Gastrocnemius medialis (tissue), 4 donors: ENCODE data around the gene RALGPS2. TPM values are rescaled to one million over a fixed set of nuclear protein-coding genes. Genes with fewer than 3 reads are reported as not detected.

Experiments used
- ATAC-seq, 2 donors: fragments of 150-250 bp; one replicate each; pipeline ENCODE4 v1.9.1; 2016
- DNase-seq, 2 donors: peaks; one replicate each; pipeline ENCODE4 v3.0.0-alpha.2; 2019
- H3K27ac ChIP-seq, 4 donors: fragments of 200-600 bp; sonication (generic); 1 replicate in 1 of 4; 2 replicates in 3 of 4; pipeline ENCODE4 v1.5.1; 2016 to 2018; ENCODE audit warnings: mild to moderate bottlenecking in 2 of 4, moderate library complexity in 1 of 4
- H3K27me3 ChIP-seq, 3 donors: fragments of 200-600 bp; sonication (generic) in 2 of 3; 1 replicate in 1 of 3; 2 replicates in 2 of 3; pipeline versions ENCODE4 v1.5.1 to v1.6.0; 2016 to 2019; ENCODE audit warnings: mild to moderate bottlenecking in 1 of 3, moderate library complexity in 1 of 3
- H3K36me3 ChIP-seq, 2 donors: fragments of 200-600 bp; sonication (generic) in 1 of 2; one replicate each; pipeline ENCODE4 v1.5.1; 2017 to 2018
- H3K4me1 ChIP-seq, 2 donors: fragments of 200-600 bp; sonication (generic) in 1 of 2; one replicate each; pipeline ENCODE4 v1.5.1; 2016 to 2017; ENCODE audit warnings: mild to moderate bottlenecking in 2 of 2
- H3K4me3 ChIP-seq, 4 donors: fragments of 200-600 bp; sonication (generic) in 3 of 4; 1 replicate in 1 of 4; 2 replicates in 3 of 4; pipeline ENCODE4 v1.5.1; 2016 to 2019; ENCODE audit warnings: mild to moderate bottlenecking in 2 of 4
- H3K9me3 ChIP-seq, 3 donors: fragments of 200-600 bp; sonication (generic) in 2 of 3; 1 replicate in 1 of 3; 2 replicates in 2 of 3; pipeline ENCODE4 v1.5.1; 2016 to 2019
- POLR2A ChIP-seq, 2 donors: fragments of 450-650 bp; IDR thresholded peaks; one replicate each; pipeline ENCODE4 v1.6.1; 2017; ENCODE audit warnings: antibody characterized with exemption in 2 of 2, mild to moderate bottlenecking in 2 of 2, moderate library complexity in 2 of 2
- in situ Hi-C, 4 donors: fragments of 200-750 bp; cut with MboI; loops; one replicate each; pipeline versions ENCODE4 v1.15.0 to v1.8.0; 2017; ENCODE audit warnings: low sequenced_read_pairs in 4 of 4
- intact Hi-C: fragments of 100-400 bp; cut with DNase I; formaldehyde crosslinking; loops from one replicate; pipeline ENCODE4 v1.15.1; 2023; ENCODE audit warnings: low total_unique reads
- total RNA-seq, 4 donors: library from RNA; depleted of rRNA; stranded (reverse); fragments of >200 nt; gene quantifications; one replicate each; pipeline versions ENCODE4 v1.1.0 to v1.2.3, GENCODE V29; 2016
- TF ChIP-seq, protein P1 (sequence below), 5 experiments: fragments of 450-650 bp in 3 of 5; fragments of 200-600 bp in 2 of 5; sonication (generic) in 2 of 5; IDR thresholded peaks in 4 of 5; conservative IDR thresholded peaks in 1 of 5; 1 replicate in 4 of 5; 2 replicates in 1 of 5; pipeline ENCODE4 v1.5.1; 2016 to 2019; ENCODE audit warnings: antibody characterized with exemption in 5 of 5, mild to moderate bottlenecking in 3 of 5, moderate library complexity in 3 of 5

Gene RALGPS2
- total RNA-seq, 4 donors from 2014 or later: 1.1 to 6.5 (median 2.5) TPM

DNA sequence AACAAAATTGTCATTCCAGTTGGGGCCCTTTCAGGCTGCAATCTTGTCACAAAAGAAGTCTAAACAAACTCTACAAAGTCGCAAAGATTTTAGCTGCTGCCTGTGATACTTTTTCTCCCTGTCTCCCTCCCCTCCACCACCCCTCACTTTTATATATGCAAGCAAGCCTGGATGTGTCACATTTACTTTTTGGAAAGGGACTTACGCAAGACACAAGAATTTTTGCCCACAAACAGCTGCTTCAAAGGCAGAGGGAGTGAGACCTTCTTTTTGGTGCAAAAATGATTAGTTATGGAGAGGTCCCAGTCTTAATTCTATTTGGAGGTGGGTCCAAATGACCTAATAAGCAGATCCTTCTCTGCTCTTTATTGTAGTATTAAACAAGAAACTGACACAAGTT is 22.9 kb upstream of the RALGPS2 start:
- Histone ChIP-seq H3K36me3 (no peaks in the 10 kb centered on the region), H3K27ac (no peak overlapping the region), H3K27me3 (no peaks in the 10 kb centered on the region), H3K4me3 (no peak overlapping the region), H3K9me3 (no peaks in the 10 kb centered on the region), H3K4me1 (no peaks in the 10 kb centered on the region)
- DNase-seq (no peak), ATAC-seq (peak; percentile 27 to 45)
- in situ Hi-C loops: no loop called here
- intact Hi-C loops: no loop called here
- no peak for TF ChIP-seq POLR2A (IDR thresholded peaks at IDR 0.05)
- TF ChIP-seq, protein P1, sequence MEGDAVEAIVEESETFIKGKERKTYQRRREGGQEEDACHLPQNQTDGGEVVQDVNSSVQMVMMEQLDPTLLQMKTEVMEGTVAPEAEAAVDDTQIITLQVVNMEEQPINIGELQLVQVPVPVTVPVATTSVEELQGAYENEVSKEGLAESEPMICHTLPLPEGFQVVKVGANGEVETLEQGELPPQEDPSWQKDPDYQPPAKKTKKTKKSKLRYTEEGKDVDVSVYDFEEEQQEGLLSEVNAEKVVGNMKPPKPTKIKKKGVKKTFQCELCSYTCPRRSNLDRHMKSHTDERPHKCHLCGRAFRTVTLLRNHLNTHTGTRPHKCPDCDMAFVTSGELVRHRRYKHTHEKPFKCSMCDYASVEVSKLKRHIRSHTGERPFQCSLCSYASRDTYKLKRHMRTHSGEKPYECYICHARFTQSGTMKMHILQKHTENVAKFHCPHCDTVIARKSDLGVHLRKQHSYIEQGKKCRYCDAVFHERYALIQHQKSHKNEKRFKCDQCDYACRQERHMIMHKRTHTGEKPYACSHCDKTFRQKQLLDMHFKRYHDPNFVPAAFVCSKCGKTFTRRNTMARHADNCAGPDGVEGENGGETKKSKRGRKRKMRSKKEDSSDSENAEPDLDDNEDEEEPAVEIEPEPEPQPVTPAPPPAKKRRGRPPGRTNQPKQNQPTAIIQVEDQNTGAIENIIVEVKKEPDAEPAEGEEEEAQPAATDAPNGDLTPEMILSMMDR (IDR thresholded peaks at IDR 0.05 in 4 of 5, conservative IDR thresholded peaks at IDR 0.05 in 1 of 5): no peak

DNA sequence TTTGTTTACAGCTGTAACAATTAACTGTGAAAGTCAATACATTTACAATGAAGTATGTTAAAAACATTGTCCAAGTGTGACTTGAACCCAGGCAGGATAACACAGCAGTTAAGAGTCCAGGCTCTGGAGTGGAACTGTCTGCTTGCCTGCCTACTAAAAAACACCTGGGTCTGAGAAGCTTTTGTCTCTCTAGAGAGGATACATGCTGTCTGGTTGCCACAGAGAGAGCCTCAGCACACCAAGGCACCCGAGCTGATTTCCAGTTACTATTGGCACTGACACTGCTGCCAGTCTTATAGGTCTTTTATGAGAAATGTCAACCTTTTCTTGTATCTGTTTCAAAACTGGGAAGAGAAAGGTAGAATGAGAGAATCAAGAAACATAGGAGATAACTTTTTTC is 20.2 kb upstream of the RALGPS2 start:
- no peaks in the 10 kb centered on the region for H3K9me3 ChIP-seq
- ATAC-seq: no peak
- TF ChIP-seq, protein P1 (IDR thresholded peaks at IDR 0.05 in 4 of 5, conservative IDR thresholded peaks at IDR 0.05 in 1 of 5): no peak
- no peak for TF ChIP-seq POLR2A (IDR thresholded peaks at IDR 0.05)
- H3K4me3 ChIP-seq: no peak overlapping the region
- no peak overlapping the region for H3K27ac ChIP-seq
- no peaks in the 10 kb centered on the region for H3K36me3 ChIP-seq
- in situ Hi-C loops: no loop called here
- H3K27me3 ChIP-seq: no peaks in the 10 kb centered on the region
- no peaks in the 10 kb centered on the region for H3K4me1 ChIP-seq
- intact Hi-C loops: no loop called here
- no peak for DNase-seq

DNA sequence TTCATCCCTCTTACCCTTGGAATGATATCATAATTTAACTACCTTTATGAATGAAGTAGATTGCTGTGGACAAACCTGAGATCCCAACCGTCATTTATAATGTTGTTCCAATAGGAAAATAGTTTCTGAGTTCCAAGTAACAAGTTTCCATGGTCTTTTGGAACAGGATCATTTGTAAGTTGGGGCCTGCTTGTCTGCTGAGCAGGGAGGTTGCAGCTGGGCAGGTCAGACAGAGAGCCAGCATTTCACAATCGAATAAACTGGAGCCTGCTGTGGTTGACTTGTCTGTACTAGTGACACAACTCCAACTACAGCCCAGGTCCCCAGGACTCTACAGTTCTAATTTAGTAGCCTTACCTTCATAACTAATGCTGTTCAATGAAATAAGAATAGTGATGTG is 18.6 kb upstream of the RALGPS2 start:
- peak; percentile 81 for ATAC-seq
- in situ Hi-C loops: no loop called here
- intact Hi-C loops: no loop called here

DNA sequence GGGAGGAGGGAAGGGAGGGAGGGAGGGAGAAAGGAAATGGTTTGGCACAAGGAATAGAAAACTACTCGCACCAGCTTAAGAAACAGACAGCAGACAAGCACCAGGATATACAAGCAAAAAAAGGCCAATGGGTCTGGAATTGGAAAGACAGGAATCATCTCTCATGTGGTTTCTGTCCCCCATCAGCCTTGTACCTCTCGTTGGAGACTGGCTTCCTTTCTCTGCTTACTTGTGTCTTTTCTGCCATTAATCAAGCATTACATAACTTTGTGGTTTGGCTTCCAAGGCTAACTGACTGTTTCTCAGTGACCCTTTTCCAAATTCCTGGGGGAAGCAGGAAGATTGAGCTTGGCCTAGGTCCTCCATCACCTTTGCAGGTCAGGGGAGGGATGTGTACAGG is 11.8 kb upstream of the RALGPS2 start:
- no peaks in the 10 kb centered on the region for H3K27me3 ChIP-seq
- no peaks in the 10 kb centered on the region for H3K36me3 ChIP-seq
- intact Hi-C loops: no loop called here
- TF ChIP-seq POLR2A (IDR thresholded peaks at IDR 0.05): no peak
- TF ChIP-seq, protein P1 (IDR thresholded peaks at IDR 0.05 in 4 of 5, conservative IDR thresholded peaks at IDR 0.05 in 1 of 5): no peak
- H3K9me3 ChIP-seq: no peaks in the 10 kb centered on the region
- ATAC-seq (no peak), DNase-seq (no peak)
- no peak overlapping the region for H3K27ac ChIP-seq
- H3K4me1 ChIP-seq: no peaks in the 10 kb centered on the region
- no peak overlapping the region for H3K4me3 ChIP-seq
- in situ Hi-C loops: no loop called here

More for the DNA sequence above, 18.6 kb upstream of the RALGPS2 start:
- Histone ChIP-seq H3K4me1 (no peaks in the 10 kb centered on the region), H3K9me3 (no peaks in the 10 kb centered on the region), H3K27ac (no peak overlapping the region), H3K36me3 (no peaks in the 10 kb centered on the region), H3K4me3 (no peak overlapping the region), H3K27me3 (no peaks in the 10 kb centered on the region)
- DNase-seq: peak in 1 of 2 donors; percentile 57
- no peak for TF ChIP-seq POLR2A (IDR thresholded peaks at IDR 0.05)
- TF ChIP-seq, protein P1 (IDR thresholded peaks at IDR 0.05 in 4 of 5, conservative IDR thresholded peaks at IDR 0.05 in 1 of 5): no peak

DNA sequence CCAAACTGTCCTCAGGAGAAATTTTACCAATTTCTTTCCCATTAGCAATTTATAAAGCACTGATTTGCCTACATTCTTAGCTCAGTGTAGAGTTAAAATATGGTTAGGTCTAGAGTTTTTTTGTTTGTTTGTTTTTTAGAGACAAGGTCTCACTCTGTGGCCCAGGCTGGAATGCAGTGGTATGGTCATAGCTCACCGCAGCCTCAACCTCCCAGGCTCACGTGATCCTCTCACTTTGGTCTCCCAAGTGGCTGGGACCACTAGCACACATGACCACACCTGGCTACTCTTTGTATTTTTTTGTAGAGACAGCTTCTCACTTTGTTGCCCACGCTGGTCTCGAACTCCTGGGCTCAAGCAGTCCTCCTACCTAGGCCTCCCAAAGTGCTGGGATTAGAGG is 10.6 kb upstream of the RALGPS2 start:
- H3K4me3 ChIP-seq: no peak overlapping the region
- H3K4me1 ChIP-seq: no peaks in the 10 kb centered on the region
- intact Hi-C loops (no loop called here), in situ Hi-C loops (no loop called here)
- no peaks in the 10 kb centered on the region for H3K9me3 ChIP-seq
- TF ChIP-seq, protein P1 (IDR thresholded peaks at IDR 0.05 in 4 of 5, conservative IDR thresholded peaks at IDR 0.05 in 1 of 5): no peak
- TF ChIP-seq POLR2A (IDR thresholded peaks at IDR 0.05): no peak
- no peaks in the 10 kb centered on the region for H3K36me3 ChIP-seq
- no peak for DNase-seq
- ATAC-seq: no peak
- no peak overlapping the region for H3K27ac ChIP-seq
- H3K27me3 ChIP-seq: no peaks in the 10 kb centered on the region
